HepG2 (cell line): ENCODE measurements around the gene EPHX1. TPM values are rescaled to one million over a fixed set of nuclear protein-coding genes. Genes with fewer than 3 reads are reported as not detected.

Experiments
- ATAC-seq: fragments of 200-7000 bp; cut with Tn5 transposase; 3 replicates; pipeline ENCODE4 v1.9.1; 2020; ENCODE audit warnings: mild to moderate bottlenecking, moderate library complexity
- BruUV-seq: library from RNA; stranded (reverse); fragments of 400-500 nt; replicated peaks from 2 replicates; lab custom pipeline; 2021; lab: Mats Ljungman, UMichigan
- CTCF ChIA-PET: fragments of 300-600 bp; formaldehyde crosslinking; extraction: SDS; loops from one replicate; lab custom pipeline; 2021; ENCODE audit warnings: low total read pairs, inconsistent platforms, low intra/inter-chr PET ratio; lab: Yijun Ruan, JAX
- POLR2A ChIA-PET: fragments of 350-600 bp; sonication (Branson Sonifier 250); formaldehyde crosslinking; loops from one replicate; lab custom pipeline; 2020; ENCODE audit warnings: antibody characterized with exemption, inconsistent platforms; lab: Yijun Ruan, JAX
- DNase-seq: peaks from one replicate; pipeline ENCODE4 v3.0.0-alpha.2; 2015; ENCODE audit warnings: low spot score
- FAIRE-seq: peaks from 3 replicates; lab custom pipeline; 2011; peaks lifted over from hg19 to GRCh38; lab: Jason Lieb, UNC
- H2AFZ ChIP-seq: one replicate; pipeline ENCODE4 v1.6.1; 2011; ENCODE audit warnings: low read length, inconsistent platforms
- H3K27ac ChIP-seq: fragments of 300-600 bp; 3 replicates; pipeline ENCODE4 v1.8.0; 2011; ENCODE audit warnings: mixed run types, mild to moderate bottlenecking, mixed read lengths, low read length, inconsistent platforms; ENCODE audit not compliant: insufficient read depth; ENCODE audit errors: extremely low read length
- H3K27me3 ChIP-seq, 2 experiments: fragments of 200-600 bp in 1 of 2; 2 replicates in 1 of 2; 3 replicates in 1 of 2; pipeline versions ENCODE4 v1.6.0 to v1.8.0; 2011; ENCODE audit warnings: low read length in 2 of 2, mild to moderate bottlenecking in 2 of 2, moderate library complexity in 2 of 2, inconsistent platforms in 1 of 2; ENCODE audit not compliant: insufficient read depth in 2 of 2, control insufficient read depth in 1 of 2
- H3K36me3 ChIP-seq, 2 experiments: fragments of 200-600 bp in 1 of 2; replicated peaks in 1 of 2; 2 replicates in 1 of 2; 3 replicates in 1 of 2; pipeline versions ENCODE4 v1.5.1 to v1.8.0; 2011; ENCODE audit warnings: low read length in 2 of 2, inconsistent platforms in 1 of 2; ENCODE audit not compliant: insufficient read depth in 2 of 2, control insufficient read depth in 1 of 2
- H3K4me1 ChIP-seq: 2 replicates; pipeline ENCODE4 v1.5.1; 2012; ENCODE audit warnings: low read length, inconsistent platforms; ENCODE audit not compliant: insufficient read depth
- H3K4me2 ChIP-seq: 2 replicates; pipeline ENCODE4 v1.6.0; 2011; ENCODE audit warnings: low read depth, low read length, inconsistent platforms
- H3K4me3 ChIP-seq, 3 experiments: fragments of 200-600 bp in 1 of 3; sonication (generic), shearing (Covaris generic) in 1 of 3; replicated peaks in 1 of 3; 2 replicates each; pipeline ENCODE4 v1.5.1; 2011 to 2016; ENCODE audit warnings: low read length in 3 of 3, inconsistent platforms in 2 of 3, low read depth in 2 of 3, mild to moderate bottlenecking in 2 of 3, control low read depth in 1 of 3, mixed read lengths in 1 of 3; ENCODE audit not compliant: insufficient read depth in 1 of 3
- H3K79me2 ChIP-seq: one replicate; pipeline ENCODE4 v1.6.1; 2011; ENCODE audit warnings: low read length, inconsistent platforms; ENCODE audit not compliant: insufficient read depth
- H3K9ac ChIP-seq: 2 replicates; pipeline ENCODE4 v1.6.0; 2011; ENCODE audit warnings: mild to moderate bottlenecking, low read depth, low read length, inconsistent platforms; ENCODE audit not compliant: insufficient read depth
- H3K9me3 ChIP-seq: 2 replicates; pipeline ENCODE4 v1.5.1; 2012; ENCODE audit warnings: mild to moderate bottlenecking, low read length
- H4K20me1 ChIP-seq: 2 replicates; pipeline ENCODE4 v1.6.0; 2011; ENCODE audit warnings: inconsistent platforms, mild to moderate bottlenecking, low read length, moderate library complexity; ENCODE audit not compliant: insufficient read depth
- CEBPB ChIP-seq: IDR thresholded peaks from 2 replicates; pipeline ENCODE4 v1.6.1; 2011; ENCODE audit warnings: low read depth, low read length, improper control_type of control experiment, borderline replicate concordance
- CEBPG ChIP-seq: IDR thresholded peaks from 2 replicates; pipeline ENCODE4 v1.6.1; 2016
- DR1 ChIP-seq: sonication (generic); formaldehyde crosslinking; IDR thresholded peaks from 2 replicates; pipeline ENCODE4 v1.8.0; 2021; ENCODE audit warnings: mild to moderate bottlenecking, missing genetic modification reagents, inconsistent platforms
- ELF4 ChIP-seq: sonication (generic); formaldehyde crosslinking; IDR thresholded peaks from 2 replicates; pipeline ENCODE4 v1.5.0; 2020; ENCODE audit warnings: missing genetic modification reagents, mild to moderate bottlenecking, moderate library complexity, borderline replicate concordance
- GABPA ChIP-seq, 2 experiments: IDR thresholded peaks; 2 replicates each; pipeline ENCODE4 v1.6.1; 2011 to 2016; ENCODE audit warnings: low read depth in 2 of 2, low read length in 1 of 2, missing biosample characterization in 1 of 2, missing genetic modification characterization in 1 of 2
- GATAD2A ChIP-seq: IDR thresholded peaks from 2 replicates; pipeline ENCODE4 v1.6.1; 2016
- HIVEP1 ChIP-seq: sonication (generic); formaldehyde crosslinking; IDR thresholded peaks from 2 replicates; pipeline ENCODE4 v1.4.0; 2020; ENCODE audit warnings: mild to moderate bottlenecking, missing genetic modification reagents
- KDM3A ChIP-seq: IDR thresholded peaks from 2 replicates; pipeline ENCODE4 v1.6.1; 2018; ENCODE audit warnings: low read depth, missing compliant biosample characterization
- MAF1 ChIP-seq: sonication (generic); formaldehyde crosslinking; IDR thresholded peaks from 2 replicates; pipeline ENCODE4 v1.5.0; 2020; ENCODE audit warnings: missing genetic modification reagents, borderline replicate concordance
- NCOA2 ChIP-seq: sonication (generic); formaldehyde crosslinking; IDR thresholded peaks from 2 replicates; pipeline ENCODE4 v1.8.0; 2022; ENCODE audit warnings: inconsistent platforms
- PTBP1 ChIP-seq: fragments of 200-400 bp; formaldehyde crosslinking; IDR thresholded peaks from 2 replicates; pipeline ENCODE4 v1.6.1; 2018; ENCODE audit warnings: low read length, low read depth; ENCODE audit not compliant: poor library complexity, severe bottlenecking
- SSRP1 ChIP-seq: IDR thresholded peaks from 2 replicates; pipeline ENCODE4 v1.6.1; 2016; ENCODE audit warnings: control low read depth
- ZNF207 ChIP-seq: fragments of 450-650 bp; IDR thresholded peaks from 2 replicates; pipeline ENCODE4 v1.6.1; 2016; ENCODE audit warnings: antibody characterized with exemption, borderline replicate concordance
- ZNF451 ChIP-seq: sonication (generic); formaldehyde crosslinking; IDR thresholded peaks from 2 replicates; pipeline ENCODE4 v1.5.0; 2020; ENCODE audit warnings: mild to moderate bottlenecking, missing genetic modification reagents
- ZNF564 ChIP-seq: sonication (generic); formaldehyde crosslinking; IDR thresholded peaks from 2 replicates; pipeline ENCODE4 v1.8.1; 2023; ENCODE audit warnings: mild to moderate bottlenecking, missing genetic modification reagents
- WGBS: methylation state at CpG from one replicate; pipeline ENCODE4 v1.1.6; 2017; ENCODE audit warnings: low lambda C conversion rate; 5-methylcytosine and 5-hydroxymethylcytosine counted together
- in situ Hi-C: cut with HindIII; loops from 2 replicates; pipeline ENCODE4 v1.10.0; 2017; ENCODE audit warnings: low pct_unique_long_range_greater_than_20kb; ENCODE audit not compliant: extremely low pct_ligation_motif_present
- intact Hi-C: fragments of 100-400 bp; cut with micrococcal nuclease; formaldehyde crosslinking; loops from one replicate; pipeline ENCODE4 v1.10.0; 2022; ENCODE audit not compliant: unreplicated experiment
- polyA plus RNA-seq, 8 experiments: library from polyadenylated mRNA; depleted of rRNA in 3 of 8; stranded (reverse) in 7 of 8; unstranded in 1 of 8; fragments of >200 nt; fragmentation: Illumina TruSeq in 4 of 8; extraction: Trizol in 4 of 8; gene quantifications; 2 replicates each; pipeline versions ENCODE4 v1.2.1 to v1.2.3, GENCODE V29; 2011 to 2016; ENCODE audit warnings: low read depth in 4 of 8, missing spikeins in 1 of 8, mixed read lengths in 1 of 8; ENCODE audit not compliant: insufficient read depth in 1 of 8
- total RNA-seq, 5 experiments: library from RNA; depleted of rRNA; stranded (reverse); fragments of >200 nt; fragmentation: Illumina TruSeq; extraction: Trizol; gene quantifications; 2 replicates each; pipeline ENCODE4 v1.2.3, GENCODE V29; 2016; ENCODE audit warnings: low read depth in 1 of 5
- TF ChIP-seq, protein P1 (sequence below): IDR thresholded peaks from 2 replicates; pipeline ENCODE4 v1.6.1; 2016; ENCODE audit warnings: missing compliant biosample characterization, missing genetic modification reagents, borderline replicate concordance
- TF ChIP-seq, protein P2 (sequence below): sonication (generic); formaldehyde crosslinking; IDR thresholded peaks from 2 replicates; pipeline ENCODE4 v1.9.0; 2022; ENCODE audit warnings: missing genetic modification reagents, mild to moderate bottlenecking, borderline replicate concordance
- TF ChIP-seq, protein P3 (sequence below): sonication (generic); formaldehyde crosslinking; IDR thresholded peaks from 2 replicates; pipeline ENCODE4 v1.4.0; 2020; ENCODE audit warnings: missing genetic modification reagents

Gene EPHX1
- total and polyA plus RNA-seq, 2 of the 13 experiments (the other 11 are each of a cell fraction or from before 2014, with no cell fraction given): 27.7 to 36.5 TPM

DNA sequence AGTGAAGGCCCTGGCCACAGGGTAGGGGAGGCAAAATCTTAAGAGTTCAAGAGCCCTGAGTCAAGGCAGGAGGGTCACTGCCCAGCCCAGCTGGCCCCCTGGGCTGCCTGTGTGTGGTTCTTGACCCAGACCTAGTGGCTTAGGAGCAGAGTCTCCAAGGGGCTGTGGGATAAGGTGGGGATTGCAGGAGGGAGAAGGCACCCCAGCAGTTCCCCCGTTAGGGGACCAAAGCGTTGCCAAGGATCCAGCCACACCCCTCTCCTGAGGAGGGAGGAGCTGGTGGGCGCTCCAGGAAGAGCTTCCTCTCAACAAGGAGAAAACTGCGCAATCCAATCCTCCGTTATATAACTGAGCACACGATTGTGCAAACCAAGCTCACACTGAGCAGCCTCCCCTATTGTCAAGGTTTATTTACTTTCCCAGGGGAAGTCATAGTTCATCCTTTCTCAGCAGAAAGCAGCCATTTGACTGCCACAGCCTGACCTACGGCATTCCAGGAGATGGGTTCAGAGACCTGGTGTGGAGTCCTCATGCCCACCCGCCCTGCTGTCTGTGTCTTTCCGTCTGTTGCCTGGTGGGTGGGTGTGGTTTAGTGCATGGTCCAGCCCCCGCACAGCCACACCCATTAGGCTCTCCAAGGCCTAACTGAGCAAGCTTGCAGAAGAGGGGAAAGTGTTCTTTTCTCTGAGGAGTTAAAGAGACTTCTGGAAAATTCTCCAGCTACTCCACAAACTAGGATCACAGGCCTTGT lies 3.5 kb downstream of the EPHX1 start:
- BruUV-seq: no TSS peak
- TF ChIP-seq KDM3A (CRISPR knock-in tag) (peak; percentile 89; the same call in 1 of the 2 replicates), NCOA2 (CRISPR knock-in tag) (peak; percentile 97), CEBPB (peak; percentile 100), CEBPG (CRISPR knock-in tag) (peak; percentile 99), ZNF564 (CRISPR knock-in tag) (peak; percentile 69; the same call in 1 of the 2 replicates), ZNF207 (no peak), SSRP1 (CRISPR knock-in tag) (peak; percentile 63; the same call in 1 of the 2 replicates), HIVEP1 (CRISPR knock-in tag) (peak; percentile 92), ZNF451 (CRISPR knock-in tag) (no peak), MAF1 (no peak), GATAD2A (peak; percentile 99), PTBP1 (no peak), ELF4 (CRISPR knock-in tag) (no peak), DR1 (CRISPR knock-in tag) (peak; percentile 61), GABPA (IDR thresholded peaks at IDR 0.05; ENCODE audit: low read depth, low read length) (no peak), GABPA (CRISPR knock-in tag; IDR thresholded peaks at IDR 0.05; ENCODE audit: low read depth) (peak; percentile 65)
- TF ChIP-seq, protein P1, sequence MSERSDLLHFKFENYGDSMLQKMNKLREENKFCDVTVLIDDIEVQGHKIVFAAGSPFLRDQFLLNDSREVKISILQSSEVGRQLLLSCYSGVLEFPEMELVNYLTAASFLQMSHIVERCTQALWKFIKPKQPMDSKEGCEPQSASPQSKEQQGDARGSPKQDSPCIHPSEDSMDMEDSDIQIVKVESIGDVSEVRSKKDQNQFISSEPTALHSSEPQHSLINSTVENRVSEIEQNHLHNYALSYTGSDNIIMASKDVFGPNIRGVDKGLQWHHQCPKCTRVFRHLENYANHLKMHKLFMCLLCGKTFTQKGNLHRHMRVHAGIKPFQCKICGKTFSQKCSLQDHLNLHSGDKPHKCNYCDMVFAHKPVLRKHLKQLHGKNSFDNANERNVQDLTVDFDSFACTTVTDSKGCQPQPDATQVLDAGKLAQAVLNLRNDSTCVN (CRISPR knock-in tag): peak; percentile 37; the same call in 1 of the 2 replicates
- TF ChIP-seq, protein P2, sequence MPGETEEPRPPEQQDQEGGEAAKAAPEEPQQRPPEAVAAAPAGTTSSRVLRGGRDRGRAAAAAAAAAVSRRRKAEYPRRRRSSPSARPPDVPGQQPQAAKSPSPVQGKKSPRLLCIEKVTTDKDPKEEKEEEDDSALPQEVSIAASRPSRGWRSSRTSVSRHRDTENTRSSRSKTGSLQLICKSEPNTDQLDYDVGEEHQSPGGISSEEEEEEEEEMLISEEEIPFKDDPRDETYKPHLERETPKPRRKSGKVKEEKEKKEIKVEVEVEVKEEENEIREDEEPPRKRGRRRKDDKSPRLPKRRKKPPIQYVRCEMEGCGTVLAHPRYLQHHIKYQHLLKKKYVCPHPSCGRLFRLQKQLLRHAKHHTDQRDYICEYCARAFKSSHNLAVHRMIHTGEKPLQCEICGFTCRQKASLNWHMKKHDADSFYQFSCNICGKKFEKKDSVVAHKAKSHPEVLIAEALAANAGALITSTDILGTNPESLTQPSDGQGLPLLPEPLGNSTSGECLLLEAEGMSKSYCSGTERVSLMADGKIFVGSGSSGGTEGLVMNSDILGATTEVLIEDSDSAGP (CRISPR knock-in tag): peak; percentile 65
- TF ChIP-seq, protein P3, sequence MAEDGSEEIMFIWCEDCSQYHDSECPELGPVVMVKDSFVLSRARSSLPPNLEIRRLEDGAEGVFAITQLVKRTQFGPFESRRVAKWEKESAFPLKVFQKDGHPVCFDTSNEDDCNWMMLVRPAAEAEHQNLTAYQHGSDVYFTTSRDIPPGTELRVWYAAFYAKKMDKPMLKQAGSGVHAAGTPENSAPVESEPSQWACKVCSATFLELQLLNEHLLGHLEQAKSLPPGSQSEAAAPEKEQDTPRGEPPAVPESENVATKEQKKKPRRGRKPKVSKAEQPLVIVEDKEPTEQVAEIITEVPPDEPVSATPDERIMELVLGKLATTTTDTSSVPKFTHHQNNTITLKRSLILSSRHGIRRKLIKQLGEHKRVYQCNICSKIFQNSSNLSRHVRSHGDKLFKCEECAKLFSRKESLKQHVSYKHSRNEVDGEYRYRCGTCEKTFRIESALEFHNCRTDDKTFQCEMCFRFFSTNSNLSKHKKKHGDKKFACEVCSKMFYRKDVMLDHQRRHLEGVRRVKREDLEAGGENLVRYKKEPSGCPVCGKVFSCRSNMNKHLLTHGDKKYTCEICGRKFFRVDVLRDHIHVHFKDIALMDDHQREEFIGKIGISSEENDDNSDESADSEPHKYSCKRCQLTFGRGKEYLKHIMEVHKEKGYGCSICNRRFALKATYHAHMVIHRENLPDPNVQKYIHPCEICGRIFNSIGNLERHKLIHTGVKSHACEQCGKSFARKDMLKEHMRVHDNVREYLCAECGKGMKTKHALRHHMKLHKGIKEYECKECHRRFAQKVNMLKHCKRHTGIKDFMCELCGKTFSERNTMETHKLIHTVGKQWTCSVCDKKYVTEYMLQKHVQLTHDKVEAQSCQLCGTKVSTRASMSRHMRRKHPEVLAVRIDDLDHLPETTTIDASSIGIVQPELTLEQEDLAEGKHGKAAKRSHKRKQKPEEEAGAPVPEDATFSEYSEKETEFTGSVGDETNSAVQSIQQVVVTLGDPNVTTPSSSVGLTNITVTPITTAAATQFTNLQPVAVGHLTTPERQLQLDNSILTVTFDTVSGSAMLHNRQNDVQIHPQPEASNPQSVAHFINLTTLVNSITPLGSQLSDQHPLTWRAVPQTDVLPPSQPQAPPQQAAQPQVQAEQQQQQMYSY (CRISPR knock-in tag): no peak

More for the DNA sequence above, 3.5 kb downstream of the EPHX1 start:
- in situ Hi-C loops: no loop called here
- peak; percentile 100 for DNase-seq
- 0% methylated on average over 4 of the region's 10 CpGs for WGBS
- peak; percentile 84 for ATAC-seq
- Histone ChIP-seq H3K4me1 (peaks cover 81% of the 10 kb centered on the region), H3K9me3 (no peaks in the 10 kb centered on the region), H3K4me2 (peak overlapping the region; percentile 93), H3K36me3 (peaks cover 0 to 1% of the 10 kb centered on the region in 2 experiments; a peak in 1 of 5 replicates), H4K20me1 (no peaks in the 10 kb centered on the region), H3K79me2 (peaks cover 47% of the 10 kb centered on the region), H3K4me3 (peak overlapping the region in 2 of 3 experiments; percentile 11 to 49; a peak in 3 of 6 replicates), H3K27me3 (no peaks in the 10 kb centered on the region), H3K9ac (peak overlapping the region; percentile 38), H3K27ac (peak overlapping the region; percentile 72), H2AFZ (no peak overlapping the region)
- intact Hi-C loops: loop anchor here (1.0 to 2.0 kb wide), 3 partner anchors 31 to 69 kb away; partner anchors contain the start of genes SRP9 and TMEM63A
- POLR2A ChIA-PET: interaction anchor here (0.6 to 6.3 kb wide), 16 partner anchors 9 to 249 kb away, joined by 3 to 87 read pairs (median 4); partner anchors contain the start of genes H3-3A, PYCR2, SRP9 and TMEM63A
- CTCF ChIA-PET: no interaction called here
- peak; percentile 100 for FAIRE-seq
